ENCODE measurements around the gene BCL2.
"Not testable (repeated sequence)": the region's sequence is repeated elsewhere in the genome, so short reads cannot be mapped to it uniquely, and the experiment has no call there.

The BCL2 gene

GRCh38 chr18:63319383-63320122 lies at the start of gene BCL2:
BCL2 (minus strand) TSS chr18:63319769.
- DNase-seq, result no peak

DNA sequence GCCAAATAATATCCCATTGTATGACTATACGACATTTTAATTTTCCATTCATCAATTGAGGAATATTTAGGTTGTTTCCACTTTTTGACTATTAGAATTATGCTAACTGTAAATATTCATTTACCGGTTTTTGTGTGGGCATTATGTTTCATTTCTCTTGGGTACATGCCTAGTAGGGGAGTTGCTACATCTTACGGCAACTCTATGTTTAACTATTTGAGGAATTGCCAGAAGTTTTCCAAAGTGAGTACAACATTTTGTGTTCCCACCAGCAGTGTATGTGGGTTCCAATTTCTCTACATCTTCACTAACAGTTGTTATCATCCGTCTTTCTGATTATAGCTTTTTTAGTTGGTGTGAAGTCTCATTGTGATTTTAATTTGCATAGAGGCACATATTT lies 49.0 kb upstream of the BCL2 start:
- DNase-seq, result no peak

DNA sequence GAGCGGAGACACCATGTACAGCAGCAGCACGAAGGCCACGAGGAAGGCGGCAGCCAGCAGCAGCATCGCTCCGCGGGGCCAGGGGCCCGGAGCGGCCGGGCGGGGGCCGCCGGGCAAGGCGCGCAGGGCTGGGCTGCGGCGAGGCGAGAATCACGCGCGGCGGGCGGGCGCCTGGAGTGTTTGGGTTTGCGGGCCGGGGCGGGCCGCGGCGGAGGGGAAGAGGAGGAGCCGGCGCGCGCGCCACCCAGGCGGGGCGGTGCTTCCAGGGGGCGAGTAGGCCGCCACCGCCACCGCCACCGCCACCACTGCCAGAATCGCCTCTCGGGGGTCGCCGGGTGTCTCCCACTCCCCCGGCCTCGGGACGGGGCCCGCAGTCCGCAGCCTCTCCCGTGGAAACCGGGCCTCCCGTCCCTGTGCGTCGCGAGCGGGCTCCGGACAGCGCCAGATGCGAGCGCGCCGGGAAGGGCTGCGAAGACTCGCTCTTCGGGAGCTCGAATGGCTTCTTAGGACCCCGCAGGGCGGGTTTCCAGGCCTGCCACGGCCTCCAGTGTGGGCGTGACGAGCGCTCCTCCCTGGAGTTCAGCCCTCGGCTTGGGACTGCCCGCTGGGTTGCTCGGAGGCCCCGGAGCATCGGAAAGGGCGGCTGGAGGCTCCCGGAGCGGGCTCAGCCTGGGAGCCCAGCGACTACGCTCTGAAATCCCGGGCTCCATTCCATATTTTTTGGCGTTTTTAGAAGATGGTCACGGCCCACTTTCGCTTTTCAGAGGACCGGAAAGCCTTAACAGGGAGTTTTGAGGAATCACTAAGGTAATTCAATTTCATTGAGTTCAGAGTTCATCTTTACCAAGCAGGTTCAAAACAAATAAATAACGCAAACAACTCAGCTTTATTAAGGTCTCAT lies 47.7 kb upstream of the BCL2 start, which contains the start of gene KDSR:
Gene KDSR, minus strand, starts transcription at position 154 of the 901 bp plus-strand sequence. Its CDS starts 88 bp downstream, at position 66.
- peak; percentile 99 for DNase-seq

GRCh38 chr18:63366213-63367052 lies 46.9 kb upstream of the BCL2 start:
- DNase-seq, result peak; percentile 40

DNA sequence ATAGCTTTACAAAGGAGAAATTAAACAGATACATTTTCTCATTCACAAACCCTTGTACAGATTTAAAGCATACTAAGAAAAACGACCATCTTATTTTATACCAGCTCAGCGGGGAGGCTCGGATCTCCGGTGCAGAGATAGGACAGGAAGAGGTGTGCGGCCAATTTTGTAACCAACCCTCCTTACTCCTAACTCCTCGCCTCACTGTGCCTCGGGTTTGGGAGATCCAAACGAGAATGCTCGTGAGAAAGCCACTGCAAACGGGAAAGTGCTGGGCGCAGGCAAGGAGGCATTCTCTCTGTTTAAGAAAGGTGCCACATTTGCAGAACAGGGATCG lies 46.3 kb upstream of the BCL2 start:
- no peak for DNase-seq

DNA sequence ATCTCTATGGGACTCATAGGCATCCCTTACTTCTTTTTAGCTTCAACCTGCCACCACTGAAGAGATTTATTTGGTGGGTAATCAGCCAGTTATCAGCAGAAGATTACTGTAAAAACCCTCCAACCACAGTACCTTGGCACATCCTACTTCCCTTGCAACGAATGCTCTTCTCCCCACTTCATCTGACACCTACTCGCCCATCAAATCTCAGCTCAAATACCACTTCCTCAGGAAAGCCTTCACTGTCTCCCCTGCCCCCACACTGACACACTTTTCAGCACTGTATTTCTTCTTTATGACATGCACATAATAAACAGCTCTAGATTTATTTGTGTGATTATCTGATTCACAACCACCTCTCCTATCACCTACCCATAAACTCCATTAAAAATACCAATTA lies 44.4 kb upstream of the BCL2 start:
- DNase-seq, result no peak

GRCh38 chr18:63363420-63363819 lies 43.9 kb upstream of the BCL2 start:
- not testable (repeated sequence) for DNase-seq

GRCh38 chr18:63356272-63356896 lies 36.8 kb upstream of the BCL2 start:
- DNase-seq, result no peak

DNA sequence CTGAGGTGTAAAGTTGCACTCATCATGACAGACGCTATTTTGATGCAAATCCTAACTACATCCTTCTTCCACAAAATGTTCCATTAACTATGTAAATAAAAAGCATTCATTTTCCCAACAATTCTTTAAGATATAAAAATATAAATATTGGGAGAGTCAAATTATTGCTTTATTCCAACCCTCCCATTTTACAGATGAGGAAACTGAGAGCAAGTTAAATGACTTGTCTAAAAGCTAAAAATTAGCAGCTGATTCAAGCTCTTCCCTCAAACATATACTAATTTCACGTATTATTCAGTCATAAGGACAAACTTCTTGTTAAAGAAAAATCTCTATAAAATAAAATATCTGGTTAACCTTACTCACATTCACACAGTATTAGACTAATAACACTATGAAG lies 30.7 kb upstream of the BCL2 start:
- no peak for DNase-seq

DNA sequence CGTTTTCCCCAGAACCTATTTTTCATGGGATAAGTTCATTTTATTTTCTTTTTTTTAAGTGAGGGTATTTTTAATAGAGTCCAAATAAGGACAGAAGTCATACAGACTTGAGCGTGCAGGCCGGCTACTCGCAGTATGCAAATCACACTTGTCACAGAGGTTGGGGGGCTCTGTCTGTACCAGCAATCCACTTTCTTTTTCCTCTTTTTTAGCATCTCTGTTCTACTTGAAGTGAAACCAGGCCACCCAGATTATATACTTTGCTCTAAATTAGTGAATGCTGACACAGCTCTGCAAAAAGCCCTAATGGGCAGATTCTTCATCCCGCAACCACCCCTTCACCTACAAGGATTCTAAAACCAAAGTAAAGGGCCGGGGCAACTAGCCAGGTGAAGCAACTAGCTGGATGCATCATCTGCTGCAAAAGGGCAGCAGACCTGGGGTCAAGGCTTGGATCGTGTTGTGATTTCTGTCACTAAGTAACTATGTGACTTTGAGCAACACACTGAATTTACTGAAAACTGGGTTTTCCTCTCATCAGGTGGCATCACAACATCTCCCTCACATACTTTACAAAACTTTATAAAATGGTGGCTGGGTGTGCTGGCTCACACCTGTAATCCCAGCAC lies 29.1 kb upstream of the BCL2 start:
- no peak for DNase-seq

DNA sequence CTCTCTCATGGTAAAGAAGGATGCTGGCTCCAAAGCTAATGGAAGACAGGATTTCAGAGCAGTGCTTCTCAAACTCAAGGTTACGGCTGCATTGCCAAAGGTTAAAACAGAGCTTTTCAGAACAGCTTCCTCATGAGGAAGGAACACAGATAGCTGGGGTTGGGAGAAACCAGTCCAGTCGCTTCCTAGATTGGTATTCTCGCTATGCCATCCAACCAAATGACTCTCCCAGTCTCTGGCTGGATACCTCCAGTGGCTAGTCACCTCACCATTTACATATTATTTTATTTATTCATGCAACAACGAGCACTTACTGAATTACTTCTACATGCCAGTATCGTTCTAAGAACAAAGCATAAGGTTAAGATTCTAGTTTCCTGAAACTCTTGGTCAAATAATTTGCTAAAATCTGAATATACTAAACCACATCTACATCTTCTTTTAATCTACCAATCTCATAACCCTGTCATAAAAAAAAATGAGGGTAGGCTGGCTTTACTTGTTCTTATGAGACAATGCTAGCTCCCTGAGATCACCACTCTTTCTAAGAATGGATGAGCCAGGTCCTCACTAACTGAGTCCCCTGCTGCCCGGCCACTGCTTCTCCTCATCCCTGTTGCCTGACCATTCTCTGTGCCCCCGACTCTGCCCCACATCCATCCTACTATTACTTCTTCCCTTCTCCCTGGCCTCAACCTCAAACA lies 27.1 kb upstream of the BCL2 start:
- no peak for DNase-seq

DNA sequence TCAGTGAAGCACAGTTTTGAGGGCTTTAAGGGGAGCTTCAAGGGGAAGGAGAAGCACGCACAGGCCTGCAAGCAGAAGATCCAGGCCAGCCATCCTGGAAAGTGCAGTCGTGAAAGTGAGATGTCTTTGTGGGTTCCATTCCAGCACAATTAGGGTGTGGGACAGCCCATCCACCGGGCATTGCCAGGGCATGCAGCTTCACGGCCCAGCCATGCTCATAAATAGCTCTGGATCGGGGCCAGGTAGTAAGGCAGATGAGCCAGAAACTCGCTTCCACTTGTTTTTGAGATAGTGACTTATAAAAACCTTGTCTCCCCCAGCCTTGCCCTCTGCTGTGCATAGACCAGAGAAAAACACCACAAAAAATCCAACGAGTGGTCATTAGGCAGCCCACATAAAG lies 26.5 kb upstream of the BCL2 start:
- no peak for DNase-seq

GRCh38 chr18:63344918-63345317 lies 25.3 kb upstream of the BCL2 start:
- DNase-seq, result no peak

- no peak for DNase-seq
Measured at GRCh38 chr18:63344263-63344662, 24.7 kb upstream of the BCL2 start.

- peak; percentile 12 for DNase-seq
Measured at GRCh38 chr18:63342206-63342605, 22.6 kb upstream of the BCL2 start.

DNA sequence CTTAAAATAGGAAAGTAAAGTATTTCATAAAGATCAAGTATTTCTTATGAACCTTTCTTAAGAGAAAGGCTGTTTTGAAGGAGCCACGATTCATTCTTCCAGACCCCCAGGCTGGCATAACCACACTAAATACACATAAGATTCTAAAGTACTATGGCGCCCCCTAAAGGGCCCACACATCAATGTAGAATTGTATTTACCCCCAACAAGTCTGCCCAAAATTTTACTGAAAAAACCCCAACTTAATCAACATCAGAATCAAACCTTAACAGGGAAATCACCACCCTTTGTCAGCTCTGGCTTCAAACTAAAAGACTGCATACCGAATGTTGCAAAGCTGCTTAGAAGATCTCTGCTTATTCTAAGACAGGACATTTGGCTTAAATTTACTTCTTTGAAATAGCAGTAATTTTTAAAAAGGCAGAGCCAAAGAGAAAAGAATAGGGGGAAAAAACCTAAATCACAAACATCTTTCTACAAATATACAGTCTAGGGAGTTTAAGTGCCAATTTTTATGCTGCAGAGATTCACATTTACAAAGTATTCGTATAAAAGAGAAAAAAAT lies 20.4 kb upstream of the BCL2 start:
- DNase-seq, result no peak

- DNase-seq, result no peak
Measured at GRCh38 chr18:63336366-63337099, 17.0 kb upstream of the BCL2 start.

DNA sequence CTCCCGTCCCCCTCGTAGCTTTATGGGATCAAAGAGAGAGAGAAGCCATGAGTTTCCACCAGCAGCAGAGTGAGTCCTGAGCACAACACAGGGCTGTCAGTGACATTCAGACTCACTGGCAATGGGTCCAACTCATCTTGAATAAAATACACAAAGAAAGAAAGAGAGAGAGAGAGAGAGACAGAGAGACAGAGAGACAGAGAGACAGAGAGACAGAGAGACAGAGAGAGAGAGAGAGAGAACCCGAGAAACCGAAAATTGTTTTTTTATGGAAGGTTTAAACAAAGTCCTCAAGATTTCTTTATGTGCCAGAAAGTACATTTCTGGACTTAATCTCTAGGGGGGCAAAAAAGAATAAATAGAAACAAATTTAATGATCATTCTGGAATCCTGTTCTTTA lies 11.5 kb upstream of the BCL2 start:
- no peak for DNase-seq

GRCh38 chr18:63329431-63330145 lies 10.0 kb upstream of the BCL2 start:
- DNase-seq, result no peak

DNA sequence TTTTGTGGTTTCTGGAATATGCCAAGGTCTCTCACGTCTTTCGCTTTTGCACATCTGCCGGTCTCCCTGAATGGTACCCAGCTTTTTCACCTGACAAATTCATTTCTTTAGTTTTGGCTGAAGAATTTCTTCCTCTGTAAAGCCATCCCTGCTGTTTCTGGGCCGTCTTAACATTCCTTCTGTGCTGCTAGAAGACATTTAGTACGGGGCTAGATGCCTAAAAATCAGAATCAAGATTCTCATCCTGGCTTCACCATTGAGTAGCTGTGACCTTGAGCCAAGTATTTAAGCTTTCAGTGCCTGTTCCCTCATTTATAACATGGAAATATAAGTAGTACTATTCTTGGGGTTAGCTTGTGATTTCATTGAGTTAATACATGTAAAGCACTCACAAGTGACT lies 6.4 kb upstream of the BCL2 start:
- DNase-seq, result no peak

Measured in NCI-H2107 (cell line).